Neural progenitor cell (in vitro differentiated cells): Measurements from ENCODE around the gene MNT.

Source experiments
- CTCF ChIP-seq: fragments of 200-600 bp; sonication (generic); IDR thresholded peaks from 2 replicates; pipeline ENCODE4 v1.5.1; 2017; ENCODE audit warnings: antibody characterized with exemption, mild to moderate bottlenecking
- EZH2 ChIP-seq: fragments of 200-600 bp; sonication (generic); IDR thresholded peaks from 2 replicates; pipeline ENCODE4 v1.6.1; 2017; ENCODE audit warnings: antibody characterized with exemption, mild to moderate bottlenecking, moderate library complexity
- EZH2phosphoT487 ChIP-seq: fragments of 200-600 bp; sonication (generic); IDR thresholded peaks from 2 replicates; pipeline ENCODE4 v1.6.1; 2017; ENCODE audit warnings: antibody characterized with exemption

GRCh38 chr17:2373179-2373578 is 27.7 kb downstream of the MNT start:
- TF ChIP-seq EZH2phosphoT487 (no peak), CTCF (no peak), EZH2 (no peak)
